ENCODE results near the gene ADORA2A.

ADORA2A gene

GRCh38 chr22:24444729-24445466 lies 17.5 kb downstream of the ADORA2A start:
- H3K4me3 ChIP-seq (ENCODE audit: low read depth, low read length) = no peak overlapping the region
- TF ChIP-seq CTCF (IDR thresholded peaks at IDR 0.05; ENCODE audit: low read depth, low read length) = no peak

- no peak overlapping the region for H3K4me3 ChIP-seq (ENCODE audit: low read depth, low read length)
- TF ChIP-seq CTCF (IDR thresholded peaks at IDR 0.05; ENCODE audit: low read depth, low read length) = no peak
Measured at GRCh38 chr22:24445481-24446259, 18.3 kb downstream of the ADORA2A start.

- TF ChIP-seq CTCF (IDR thresholded peaks at IDR 0.05; ENCODE audit: low read depth, low read length) = no peak
- H3K4me3 ChIP-seq (ENCODE audit: low read depth, low read length) = no peak overlapping the region
Measured at GRCh38 chr22:24446260-24446611, 18.8 kb downstream of the ADORA2A start.

- no peak overlapping the region for H3K4me3 ChIP-seq (ENCODE audit: low read depth, low read length)
- no peak for TF ChIP-seq CTCF (IDR thresholded peaks at IDR 0.05; ENCODE audit: low read depth, low read length)
Measured at GRCh38 chr22:24450610-24451009, 23.2 kb downstream of the ADORA2A start.

- TF ChIP-seq CTCF (IDR thresholded peaks at IDR 0.05; ENCODE audit: low read depth, low read length) = no peak
- H3K4me3 ChIP-seq (ENCODE audit: low read depth, low read length) = no peak overlapping the region
Measured at GRCh38 chr22:24451162-24451561, 23.8 kb downstream of the ADORA2A start.

- TF ChIP-seq CTCF (IDR thresholded peaks at IDR 0.05; ENCODE audit: low read depth, low read length) = no peak
- H3K4me3 ChIP-seq (ENCODE audit: low read depth, low read length) = no peak overlapping the region
Measured at GRCh38 chr22:24453853-24454252, 26.5 kb downstream of the ADORA2A start.

GRCh38 chr22:24455039-24455438 lies 27.6 kb downstream of the ADORA2A start:
- no peak for TF ChIP-seq CTCF (IDR thresholded peaks at IDR 0.05; ENCODE audit: low read depth, low read length)
- no peak overlapping the region for H3K4me3 ChIP-seq (ENCODE audit: low read depth, low read length)
